SK-N-SH treated with all-trans-retinoic acid at 6 μM for 48 hours (cell line): Measurements from ENCODE around the gene CHTF18.
"Not testable (repeated sequence)": the region's sequence is repeated elsewhere in the genome, so short reads cannot be mapped to it uniquely, and the experiment has no call there.

ENCODE experiments used
- ATAC-seq: fragments of 200-7000 bp; cut with Tn5 transposase; 3 replicates; pipeline ENCODE4 v1.9.1; 2020; ENCODE audit warnings: mild to moderate bottlenecking, moderate library complexity
- ARNTL ChIP-seq: fragments of 450-650 bp; formaldehyde crosslinking; IDR thresholded peaks from 2 replicates; pipeline ENCODE4 v1.5.0; 2020; ENCODE audit warnings: low read depth, mild to moderate bottlenecking, moderate library complexity, borderline replicate concordance
- CREB5 ChIP-seq: fragments of 250-450 bp; sonication (Bioruptor Pico); IDR thresholded peaks from 2 replicates; pipeline ENCODE4 v1.5.1; 2020; ENCODE audit warnings: low read depth, mild to moderate bottlenecking, moderate library complexity
- CSDC2 ChIP-seq: fragments of 250-450 bp; sonication (Bioruptor Pico); IDR thresholded peaks from 2 replicates; pipeline ENCODE4 v1.5.0; 2020; ENCODE audit warnings: mild to moderate bottlenecking, moderate library complexity
- CSRNP3 ChIP-seq: fragments of 250-450 bp; sonication (Bioruptor Pico); IDR thresholded peaks from 2 replicates; pipeline ENCODE4 v1.5.1; 2021; ENCODE audit warnings: mild to moderate bottlenecking, moderate library complexity
- ESRRG ChIP-seq: fragments of 250-450 bp; sonication (Bioruptor Pico); IDR thresholded peaks from 2 replicates; pipeline ENCODE4 v1.6.1; 2021; ENCODE audit warnings: mild to moderate bottlenecking
- GLIS3 ChIP-seq: fragments of 250-450 bp; sonication (Bioruptor Pico); IDR thresholded peaks from 2 replicates; pipeline ENCODE4 v1.5.0; 2020; ENCODE audit warnings: mild to moderate bottlenecking, moderate library complexity
- ISL1 ChIP-seq: fragments of 250-450 bp; sonication (Bioruptor Pico); IDR thresholded peaks from 2 replicates; pipeline ENCODE4 v2.1.2; 2022; ENCODE audit warnings: mild to moderate bottlenecking, moderate library complexity
- OSR1 ChIP-seq: fragments of 250-450 bp; sonication (Bioruptor Pico); IDR thresholded peaks from 2 replicates; pipeline ENCODE4 v1.8.0; 2022; ENCODE audit warnings: moderate library complexity, mild to moderate bottlenecking, inconsistent platforms
- PPARA ChIP-seq: fragments of 250-450 bp; sonication (Bioruptor Pico); IDR thresholded peaks from 2 replicates; pipeline ENCODE4 v1.5.0; 2020; ENCODE audit warnings: mild to moderate bottlenecking, borderline replicate concordance
- SNAI2 ChIP-seq: fragments of 250-450 bp; sonication (Bioruptor Pico); IDR thresholded peaks from 2 replicates; pipeline ENCODE4 v1.5.0; 2020; ENCODE audit warnings: mild to moderate bottlenecking, moderate library complexity
- TCF4 ChIP-seq: fragments of 250-450 bp; sonication (Bioruptor Pico); IDR thresholded peaks from 2 replicates; pipeline ENCODE4 v1.8.0; 2021; ENCODE audit warnings: mild to moderate bottlenecking, moderate library complexity, borderline replicate concordance
- TOX ChIP-seq: fragments of 250-450 bp; sonication (Bioruptor Pico); IDR thresholded peaks from 2 replicates; pipeline ENCODE4 v1.8.0; 2021; ENCODE audit warnings: mild to moderate bottlenecking, moderate library complexity, borderline replicate concordance
- ZC3H10 ChIP-seq: fragments of 250-450 bp; sonication (Bioruptor Pico); IDR thresholded peaks from 2 replicates; pipeline ENCODE4 v1.5.1; 2021; ENCODE audit warnings: mild to moderate bottlenecking, moderate library complexity
- ZFP3 ChIP-seq: fragments of 250-450 bp; sonication (Bioruptor Pico); IDR thresholded peaks from 2 replicates; pipeline ENCODE4 v1.5.0; 2020; ENCODE audit warnings: mild to moderate bottlenecking, moderate library complexity
- ZNF565 ChIP-seq: fragments of 450-650 bp; formaldehyde crosslinking; conservative IDR thresholded peaks from 2 replicates; pipeline ENCODE4 v1.5.0; 2020; ENCODE audit warnings: low read depth, mild to moderate bottlenecking, moderate library complexity
- ZNF70 ChIP-seq: fragments of 450-650 bp; formaldehyde crosslinking; IDR thresholded peaks from 2 replicates; pipeline ENCODE4 v1.5.0; 2020; ENCODE audit warnings: mild to moderate bottlenecking, moderate library complexity
- TF ChIP-seq, protein P1 (sequence below): fragments of 250-450 bp; sonication (Bioruptor Pico); IDR thresholded peaks from 2 replicates; pipeline ENCODE4 v1.8.0; 2020; ENCODE audit warnings: mild to moderate bottlenecking, moderate library complexity, borderline replicate concordance
- TF ChIP-seq, protein P2 (sequence below): fragments of 250-450 bp; sonication (Bioruptor Pico); IDR thresholded peaks from 2 replicates; pipeline ENCODE4 v1.5.0; 2020; ENCODE audit warnings: mild to moderate bottlenecking, moderate library complexity
- TF ChIP-seq, protein P3 (sequence below): fragments of 250-450 bp; sonication (Bioruptor Pico); IDR thresholded peaks from 2 replicates; pipeline ENCODE4 v1.8.0; 2021; ENCODE audit warnings: low read depth, mild to moderate bottlenecking, moderate library complexity, borderline replicate concordance

The CHTF18 gene

GRCh38 chr16:819336-820043, 31.1 kb downstream of the CHTF18 start (continued):
- no peak for TF ChIP-seq CREB5 (CRISPR knock-in tag)

GRCh38 chr16:820044-820408, 31.6 kb downstream of the CHTF18 start:
- ATAC-seq = not testable (repeated sequence)

GRCh38 chr16:820748-821147, 32.3 kb downstream of the CHTF18 start:
- TF ChIP-seq, protein P1, sequence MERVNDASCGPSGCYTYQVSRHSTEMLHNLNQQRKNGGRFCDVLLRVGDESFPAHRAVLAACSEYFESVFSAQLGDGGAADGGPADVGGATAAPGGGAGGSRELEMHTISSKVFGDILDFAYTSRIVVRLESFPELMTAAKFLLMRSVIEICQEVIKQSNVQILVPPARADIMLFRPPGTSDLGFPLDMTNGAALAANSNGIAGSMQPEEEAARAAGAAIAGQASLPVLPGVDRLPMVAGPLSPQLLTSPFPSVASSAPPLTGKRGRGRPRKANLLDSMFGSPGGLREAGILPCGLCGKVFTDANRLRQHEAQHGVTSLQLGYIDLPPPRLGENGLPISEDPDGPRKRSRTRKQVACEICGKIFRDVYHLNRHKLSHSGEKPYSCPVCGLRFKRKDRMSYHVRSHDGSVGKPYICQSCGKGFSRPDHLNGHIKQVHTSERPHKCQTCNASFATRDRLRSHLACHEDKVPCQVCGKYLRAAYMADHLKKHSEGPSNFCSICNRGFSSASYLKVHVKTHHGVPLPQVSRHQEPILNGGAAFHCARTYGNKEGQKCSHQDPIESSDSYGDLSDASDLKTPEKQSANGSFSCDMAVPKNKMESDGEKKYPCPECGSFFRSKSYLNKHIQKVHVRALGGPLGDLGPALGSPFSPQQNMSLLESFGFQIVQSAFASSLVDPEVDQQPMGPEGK = no peak
- TF ChIP-seq CSDC2 (no peak), ESRRG (CRISPR knock-in tag) (no peak), ARNTL (CRISPR knock-in tag) (no peak), TCF4 (CRISPR knock-in tag) (no peak), CREB5 (CRISPR knock-in tag) (no peak), PPARA (CRISPR knock-in tag) (no peak), SNAI2 (CRISPR knock-in tag) (no peak), ZNF565 (no peak), ZNF70 (CRISPR knock-in tag) (no peak), ZFP3 (CRISPR knock-in tag) (no peak), ISL1 (CRISPR knock-in tag) (no peak), CSRNP3 (CRISPR knock-in tag) (no peak), GLIS3 (no peak), OSR1 (CRISPR knock-in tag) (no peak), ZC3H10 (CRISPR knock-in tag) (no peak), TOX (CRISPR knock-in tag) (no peak)
- TF ChIP-seq, protein P2, sequence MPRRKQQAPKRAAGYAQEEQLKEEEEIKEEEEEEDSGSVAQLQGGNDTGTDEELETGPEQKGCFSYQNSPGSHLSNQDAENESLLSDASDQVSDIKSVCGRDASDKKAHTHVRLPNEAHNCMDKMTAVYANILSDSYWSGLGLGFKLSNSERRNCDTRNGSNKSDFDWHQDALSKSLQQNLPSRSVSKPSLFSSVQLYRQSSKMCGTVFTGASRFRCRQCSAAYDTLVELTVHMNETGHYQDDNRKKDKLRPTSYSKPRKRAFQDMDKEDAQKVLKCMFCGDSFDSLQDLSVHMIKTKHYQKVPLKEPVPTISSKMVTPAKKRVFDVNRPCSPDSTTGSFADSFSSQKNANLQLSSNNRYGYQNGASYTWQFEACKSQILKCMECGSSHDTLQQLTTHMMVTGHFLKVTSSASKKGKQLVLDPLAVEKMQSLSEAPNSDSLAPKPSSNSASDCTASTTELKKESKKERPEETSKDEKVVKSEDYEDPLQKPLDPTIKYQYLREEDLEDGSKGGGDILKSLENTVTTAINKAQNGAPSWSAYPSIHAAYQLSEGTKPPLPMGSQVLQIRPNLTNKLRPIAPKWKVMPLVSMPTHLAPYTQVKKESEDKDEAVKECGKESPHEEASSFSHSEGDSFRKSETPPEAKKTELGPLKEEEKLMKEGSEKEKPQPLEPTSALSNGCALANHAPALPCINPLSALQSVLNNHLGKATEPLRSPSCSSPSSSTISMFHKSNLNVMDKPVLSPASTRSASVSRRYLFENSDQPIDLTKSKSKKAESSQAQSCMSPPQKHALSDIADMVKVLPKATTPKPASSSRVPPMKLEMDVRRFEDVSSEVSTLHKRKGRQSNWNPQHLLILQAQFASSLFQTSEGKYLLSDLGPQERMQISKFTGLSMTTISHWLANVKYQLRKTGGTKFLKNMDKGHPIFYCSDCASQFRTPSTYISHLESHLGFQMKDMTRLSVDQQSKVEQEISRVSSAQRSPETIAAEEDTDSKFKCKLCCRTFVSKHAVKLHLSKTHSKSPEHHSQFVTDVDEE = no peak
- TF ChIP-seq, protein P3, sequence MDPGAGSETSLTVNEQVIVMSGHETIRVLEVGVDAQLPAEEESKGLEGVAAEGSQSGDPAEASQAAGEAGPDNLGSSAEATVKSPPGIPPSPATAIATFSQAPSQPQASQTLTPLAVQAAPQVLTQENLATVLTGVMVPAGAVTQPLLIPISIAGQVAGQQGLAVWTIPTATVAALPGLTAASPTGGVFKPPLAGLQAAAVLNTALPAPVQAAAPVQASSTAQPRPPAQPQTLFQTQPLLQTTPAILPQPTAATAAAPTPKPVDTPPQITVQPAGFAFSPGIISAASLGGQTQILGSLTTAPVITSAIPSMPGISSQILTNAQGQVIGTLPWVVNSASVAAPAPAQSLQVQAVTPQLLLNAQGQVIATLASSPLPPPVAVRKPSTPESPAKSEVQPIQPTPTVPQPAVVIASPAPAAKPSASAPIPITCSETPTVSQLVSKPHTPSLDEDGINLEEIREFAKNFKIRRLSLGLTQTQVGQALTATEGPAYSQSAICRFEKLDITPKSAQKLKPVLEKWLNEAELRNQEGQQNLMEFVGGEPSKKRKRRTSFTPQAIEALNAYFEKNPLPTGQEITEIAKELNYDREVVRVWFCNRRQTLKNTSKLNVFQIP (CRISPR knock-in tag) = no peak
- ATAC-seq = no peak
